ENCODE data around the gene MAN2B2. TPM values are rescaled to one million over a fixed set of nuclear protein-coding genes. Genes with fewer than 3 reads are reported as not detected.

MAN2B2 gene
- total RNA-seq, 4 donors from 2014 or later, result 9.0 to 23.3 (median 14.3) TPM

GRCh38 chr4:6565691-6566390 is 9.1 kb upstream of the MAN2B2 start:
- Histone ChIP-seq H3K4me1 (peaks cover 8 to 35% (median 17%) of the 10 kb centered on the region in 3 donors), H3K27me3 (peaks cover 0 to 50% (median 7%) of the 10 kb centered on the region in 4 donors), H3K4me3 (no peak overlapping the region), H3K36me3 (no peaks in the 10 kb centered on the region), H3K27ac (no peak overlapping the region), H3K9me3 (no peaks in the 10 kb centered on the region)
- no peak for DNase-seq
- 33 to 43% methylated on average over 9 to 14 of the region's 14 CpGs for WGBS, 2 donors
- TF ChIP-seq POLR2A (IDR thresholded peaks at IDR 0.05), result no peak
- TF ChIP-seq CTCF (IDR thresholded peaks at IDR 0.05), result no peak
- intact Hi-C loops (cut with DNase I), result no loop called here

GRCh38 chr4:6566391-6567190 is 8.4 kb upstream of the MAN2B2 start:
- Histone ChIP-seq H3K27ac (no peak overlapping the region), H3K36me3 (no peaks in the 10 kb centered on the region), H3K27me3 (peaks cover 0 to 46% (median 7%) of the 10 kb centered on the region in 4 donors), H3K4me3 (no peak overlapping the region), H3K4me1 (peaks cover 8 to 35% (median 17%) of the 10 kb centered on the region in 3 donors), H3K9me3 (no peaks in the 10 kb centered on the region)
- no peak for DNase-seq
- TF ChIP-seq POLR2A (IDR thresholded peaks at IDR 0.05) (no peak), CTCF (IDR thresholded peaks at IDR 0.05) (no peak)
- intact Hi-C loops (cut with DNase I), result no loop called here
- WGBS, 2 donors, result 56 to 63% methylated on average over 11 to 13 of the region's 13 CpGs

- Histone ChIP-seq H3K27ac (no peak overlapping the region), H3K36me3 (no peaks in the 10 kb centered on the region), H3K27me3 (peaks cover 0 to 40% (median 7%) of the 10 kb centered on the region in 4 donors), H3K4me3 (no peak overlapping the region), H3K4me1 (peaks cover 8 to 35% (median 17%) of the 10 kb centered on the region in 3 donors), H3K9me3 (no peaks in the 10 kb centered on the region)
- TF ChIP-seq POLR2A (IDR thresholded peaks at IDR 0.05) (no peak), CTCF (IDR thresholded peaks at IDR 0.05) (no peak)
- 93 to 100% methylated on average over 1 of the region's 1 CpG for WGBS, 2 donors
- DNase-seq, result no peak
- intact Hi-C loops (cut with DNase I), result no loop called here
These were observed 7.8 kb upstream of the MAN2B2 start for GRCh38 chr4:6567218-6567617.

- DNase-seq, result no peak
- Histone ChIP-seq H3K9me3 (no peaks in the 10 kb centered on the region), H3K27me3 (peaks cover 0 to 31% (median 5%) of the 10 kb centered on the region in 4 donors), H3K36me3 (no peaks in the 10 kb centered on the region), H3K4me1 (peaks cover 5 to 28% (median 11%) of the 10 kb centered on the region in 3 donors), H3K4me3 (no peak overlapping the region), H3K27ac (no peak overlapping the region)
- intact Hi-C loops (cut with DNase I), result no loop called here
- no peak for TF ChIP-seq CTCF (IDR thresholded peaks at IDR 0.05)
- no peak for TF ChIP-seq POLR2A (IDR thresholded peaks at IDR 0.05)
- WGBS, 2 donors, result 80 to 94% methylated on average over 7 of the region's 7 CpGs
These were observed 6.8 kb upstream of the MAN2B2 start for GRCh38 chr4:6568148-6568547.
